MM.1S (cell line): ENCODE results near the gene RAP2C.

ENCODE experiments used
- DNase-seq: peaks from one replicate; pipeline ENCODE4 v3.0.0-alpha.2; 2015
- H2AFZ ChIP-seq: fragments of 300-600 bp; sonication (generic); 2 replicates; pipeline ENCODE4 v1.6.0; 2016; ENCODE audit warnings: antibody characterized with exemption, low read length
- H3F3A ChIP-seq: fragments of 300-600 bp; sonication (generic); 2 replicates; pipeline ENCODE4 v1.6.1; 2016; ENCODE audit warnings: mild to moderate bottlenecking, antibody characterized with exemption, low read length, moderate library complexity, mixed read lengths; ENCODE audit not compliant: insufficient read depth
- H3K27ac ChIP-seq: fragments of 300-600 bp; sonication (generic); 2 replicates; pipeline ENCODE4 v1.5.1; 2016; ENCODE audit warnings: mild to moderate bottlenecking, low read length
- H3K27me3 ChIP-seq: fragments of 300-600 bp; sonication (generic); replicated peaks from 2 replicates; pipeline ENCODE4 v1.6.0; 2016; ENCODE audit warnings: low read length; ENCODE audit not compliant: insufficient read depth
- H3K36me3 ChIP-seq: fragments of 300-600 bp; sonication (generic); replicated peaks from 2 replicates; pipeline ENCODE4 v1.6.1; 2016; ENCODE audit warnings: mild to moderate bottlenecking, low read length, mixed read lengths; ENCODE audit not compliant: insufficient read depth
- H3K4me1 ChIP-seq: fragments of 300-600 bp; sonication (generic); 2 replicates; pipeline ENCODE4 v1.6.1; 2016; ENCODE audit warnings: low read length, mixed read lengths
- H3K4me2 ChIP-seq: fragments of 300-600 bp; sonication (generic); 2 replicates; pipeline ENCODE4 v1.6.0; 2016; ENCODE audit warnings: low read depth, low read length
- H3K4me3 ChIP-seq: fragments of 300-600 bp; sonication (generic); 2 replicates; pipeline ENCODE4 v1.5.1; 2016; ENCODE audit warnings: low read length, mixed read lengths
- H3K79me2 ChIP-seq: fragments of 300-600 bp; sonication (generic); 2 replicates; pipeline ENCODE4 v1.6.1; 2016; ENCODE audit warnings: mixed run types, low read length, mixed read lengths
- H3K9ac ChIP-seq: fragments of 300-600 bp; sonication (generic); 2 replicates; pipeline ENCODE4 v1.6.1; 2016; ENCODE audit warnings: low read length, mixed read lengths
- H3K9me2 ChIP-seq: fragments of 300-600 bp; sonication (generic); replicated peaks from 2 replicates; pipeline ENCODE4 v1.6.1; 2016; ENCODE audit warnings: mild to moderate bottlenecking, low read length, mixed read lengths; ENCODE audit not compliant: insufficient read depth
- H3K9me3 ChIP-seq: fragments of 300-600 bp; sonication (generic); replicated peaks from 2 replicates; pipeline ENCODE4 v1.6.1; 2016; ENCODE audit warnings: mild to moderate bottlenecking, low read length, mixed read lengths; ENCODE audit not compliant: insufficient read depth
- H4K20me1 ChIP-seq: fragments of 300-600 bp; sonication (generic); 2 replicates; pipeline ENCODE4 v1.6.1; 2016; ENCODE audit warnings: mild to moderate bottlenecking, low read length, moderate library complexity, mixed read lengths; ENCODE audit not compliant: insufficient read depth
- EZH2 ChIP-seq: fragments of 300-600 bp; sonication (generic); optimal IDR thresholded peaks from 2 replicates; pipeline ENCODE3; 2017; ENCODE audit warnings: low read depth, mild to moderate bottlenecking, antibody characterized with exemption, low read length, mixed read lengths
- EZH2phosphoT487 ChIP-seq: fragments of 300-600 bp; sonication (generic); IDR thresholded peaks from 2 replicates; pipeline ENCODE4 v1.6.1; 2018; ENCODE audit warnings: antibody characterized with exemption, low read length
- TF ChIP-seq, protein P1 (sequence below): fragments of 300-600 bp; sonication (generic); IDR thresholded peaks from 2 replicates; pipeline ENCODE4 v1.5.1; 2016; ENCODE audit warnings: antibody characterized with exemption, low read length, mixed read lengths

The RAP2C gene

DNA sequence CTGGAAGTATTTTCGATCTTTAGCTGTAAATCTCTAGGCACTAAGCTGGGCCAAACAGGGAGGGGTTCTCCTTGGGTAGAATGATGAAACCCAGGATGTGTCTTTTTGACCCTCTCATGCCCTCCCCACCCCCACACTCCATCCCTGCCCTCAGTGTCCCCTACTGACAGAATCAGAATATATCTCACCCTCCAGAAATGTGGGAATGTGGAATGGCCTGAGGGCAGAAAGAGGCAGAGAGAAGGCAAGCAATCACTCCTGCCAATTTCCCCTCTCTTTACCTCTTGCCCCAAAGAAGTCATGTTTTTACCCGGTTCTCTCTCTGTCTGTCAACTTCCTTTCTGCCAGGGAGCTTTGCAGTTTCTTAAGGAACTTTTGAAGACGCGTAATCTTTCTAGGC is 34.4 kb downstream of the RAP2C start:
- H3K9ac ChIP-seq = no peak overlapping the region
- H3K4me1 ChIP-seq = no peaks in the 10 kb centered on the region
- H3K27ac ChIP-seq = no peak overlapping the region
- no peaks in the 10 kb centered on the region for H4K20me1 ChIP-seq
- no peak overlapping the region for H3K4me2 ChIP-seq
- H3K27me3 ChIP-seq = no peaks in the 10 kb centered on the region
- no peak overlapping the region for H3K4me3 ChIP-seq
- TF ChIP-seq, protein P1, sequence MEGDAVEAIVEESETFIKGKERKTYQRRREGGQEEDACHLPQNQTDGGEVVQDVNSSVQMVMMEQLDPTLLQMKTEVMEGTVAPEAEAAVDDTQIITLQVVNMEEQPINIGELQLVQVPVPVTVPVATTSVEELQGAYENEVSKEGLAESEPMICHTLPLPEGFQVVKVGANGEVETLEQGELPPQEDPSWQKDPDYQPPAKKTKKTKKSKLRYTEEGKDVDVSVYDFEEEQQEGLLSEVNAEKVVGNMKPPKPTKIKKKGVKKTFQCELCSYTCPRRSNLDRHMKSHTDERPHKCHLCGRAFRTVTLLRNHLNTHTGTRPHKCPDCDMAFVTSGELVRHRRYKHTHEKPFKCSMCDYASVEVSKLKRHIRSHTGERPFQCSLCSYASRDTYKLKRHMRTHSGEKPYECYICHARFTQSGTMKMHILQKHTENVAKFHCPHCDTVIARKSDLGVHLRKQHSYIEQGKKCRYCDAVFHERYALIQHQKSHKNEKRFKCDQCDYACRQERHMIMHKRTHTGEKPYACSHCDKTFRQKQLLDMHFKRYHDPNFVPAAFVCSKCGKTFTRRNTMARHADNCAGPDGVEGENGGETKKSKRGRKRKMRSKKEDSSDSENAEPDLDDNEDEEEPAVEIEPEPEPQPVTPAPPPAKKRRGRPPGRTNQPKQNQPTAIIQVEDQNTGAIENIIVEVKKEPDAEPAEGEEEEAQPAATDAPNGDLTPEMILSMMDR = no peak
- no peak for TF ChIP-seq EZH2phosphoT487
- TF ChIP-seq EZH2 = no peak
- no peak overlapping the region for H2AFZ ChIP-seq
- no peaks in the 10 kb centered on the region for H3F3A ChIP-seq
- H3K79me2 ChIP-seq = no peaks in the 10 kb centered on the region
- DNase-seq = no peak
- no peaks in the 10 kb centered on the region for H3K9me3 ChIP-seq
- H3K9me2 ChIP-seq = no peaks in the 10 kb centered on the region
- H3K36me3 ChIP-seq = no peaks in the 10 kb centered on the region

DNA sequence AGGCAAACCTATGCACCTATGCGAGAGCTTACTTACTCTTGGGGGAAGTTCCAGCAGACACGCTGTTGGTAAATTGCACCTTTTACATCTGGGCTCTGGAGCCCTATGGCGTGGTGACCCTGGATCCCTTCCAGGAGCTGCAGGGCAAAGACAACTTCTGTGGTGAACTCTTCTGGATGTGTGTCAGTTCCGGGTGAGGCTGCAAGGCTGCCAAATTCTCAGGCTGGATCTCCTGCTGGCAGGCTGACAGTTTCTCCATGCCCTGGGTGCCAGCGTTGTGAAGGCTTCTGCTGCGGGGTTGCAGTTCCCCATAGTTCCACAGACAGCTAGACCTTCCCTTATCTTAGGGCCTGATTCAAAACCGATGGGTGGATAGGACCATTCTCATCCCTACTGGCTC is 37.9 kb downstream of the RAP2C start:
- H3K9ac ChIP-seq = no peak overlapping the region
- no peaks in the 10 kb centered on the region for H3K9me3 ChIP-seq
- H3K4me2 ChIP-seq = no peak overlapping the region
- H3K4me3 ChIP-seq = no peak overlapping the region
- no peak overlapping the region for H2AFZ ChIP-seq
- H3F3A ChIP-seq = no peaks in the 10 kb centered on the region
- no peak for DNase-seq
- no peaks in the 10 kb centered on the region for H3K36me3 ChIP-seq
- H3K27ac ChIP-seq = no peak overlapping the region
- no peaks in the 10 kb centered on the region for H3K4me1 ChIP-seq
- H3K27me3 ChIP-seq = no peaks in the 10 kb centered on the region
- no peak for TF ChIP-seq EZH2phosphoT487
- no peak for TF ChIP-seq EZH2
- no peaks in the 10 kb centered on the region for H3K79me2 ChIP-seq
- no peaks in the 10 kb centered on the region for H3K9me2 ChIP-seq
- no peaks in the 10 kb centered on the region for H4K20me1 ChIP-seq

DNA sequence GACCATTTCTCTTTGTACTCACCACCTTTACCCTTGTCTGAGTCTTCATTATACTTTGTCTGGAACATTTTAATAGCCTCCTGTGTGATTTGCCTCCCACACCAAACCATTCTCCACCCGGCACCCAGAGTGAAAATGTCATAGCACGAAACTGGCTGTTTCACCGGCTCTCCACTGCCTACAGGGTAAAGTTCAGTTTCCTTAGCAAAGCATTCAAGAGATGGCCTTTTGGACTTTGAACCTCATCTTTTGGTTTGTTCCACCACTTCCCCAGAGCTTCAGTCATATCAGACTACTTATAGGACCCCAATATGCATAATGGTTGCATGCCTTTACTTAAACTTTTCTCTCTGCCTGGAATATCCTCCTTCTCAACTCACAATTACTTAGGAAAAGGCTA is 38.3 kb downstream of the RAP2C start:
- no peak overlapping the region for H2AFZ ChIP-seq
- H3K9ac ChIP-seq = no peak overlapping the region
- TF ChIP-seq EZH2phosphoT487 (no peak), EZH2 (no peak)
- TF ChIP-seq, protein P1 = no peak
- no peaks in the 10 kb centered on the region for H3K36me3 ChIP-seq
- H3K4me1 ChIP-seq = no peaks in the 10 kb centered on the region
- H3F3A ChIP-seq = no peaks in the 10 kb centered on the region
- no peaks in the 10 kb centered on the region for H3K9me2 ChIP-seq
- H3K79me2 ChIP-seq = no peaks in the 10 kb centered on the region
- H3K9me3 ChIP-seq = no peaks in the 10 kb centered on the region
- H3K4me2 ChIP-seq = no peak overlapping the region
- no peak for DNase-seq
- H4K20me1 ChIP-seq = no peaks in the 10 kb centered on the region
- H3K27me3 ChIP-seq = no peaks in the 10 kb centered on the region
- no peak overlapping the region for H3K4me3 ChIP-seq
- H3K27ac ChIP-seq = no peak overlapping the region

DNA sequence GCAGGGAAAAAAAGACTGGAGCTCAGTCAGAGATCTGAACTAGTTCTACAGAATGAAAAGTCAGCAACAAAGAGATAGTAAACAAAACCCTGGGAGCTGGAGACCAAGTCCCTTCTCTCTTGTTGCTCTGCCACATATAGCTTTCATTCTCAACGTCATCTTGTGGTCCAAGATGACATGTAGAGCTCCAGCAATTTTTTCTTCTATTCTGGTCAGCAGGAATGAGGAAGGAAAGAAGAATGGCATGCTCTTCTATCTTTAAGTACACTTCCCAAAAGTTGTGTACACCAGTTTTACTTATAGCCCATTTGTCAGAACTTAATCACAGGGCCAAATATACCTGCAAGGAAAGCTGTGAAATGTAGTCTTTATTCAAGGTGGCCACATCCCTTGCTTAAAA is 45.6 kb downstream of the RAP2C start:
- Histone ChIP-seq H3K4me2 (no peak overlapping the region), H2AFZ (no peak overlapping the region), H3K9me3 (no peaks in the 10 kb centered on the region), H3K4me3 (no peak overlapping the region), H3K9ac (no peak overlapping the region), H4K20me1 (no peaks in the 10 kb centered on the region), H3K27ac (no peak overlapping the region), H3K79me2 (no peaks in the 10 kb centered on the region), H3K9me2 (no peaks in the 10 kb centered on the region), H3K4me1 (no peaks in the 10 kb centered on the region), H3K36me3 (no peaks in the 10 kb centered on the region), H3F3A (no peaks in the 10 kb centered on the region), H3K27me3 (no peaks in the 10 kb centered on the region)
- TF ChIP-seq EZH2 (no peak), EZH2phosphoT487 (no peak)
- TF ChIP-seq, protein P1 = no peak
- no peak for DNase-seq
